ENCODE measurements around the gene KEAP1. TPM values are rescaled to one million over a fixed set of nuclear protein-coding genes. Genes with fewer than 3 reads are reported as not detected.

Gene KEAP1
- total RNA-seq, 4 donors from 2014 or later, result 95.4 to 99.9 (median 97.8) TPM

DNA sequence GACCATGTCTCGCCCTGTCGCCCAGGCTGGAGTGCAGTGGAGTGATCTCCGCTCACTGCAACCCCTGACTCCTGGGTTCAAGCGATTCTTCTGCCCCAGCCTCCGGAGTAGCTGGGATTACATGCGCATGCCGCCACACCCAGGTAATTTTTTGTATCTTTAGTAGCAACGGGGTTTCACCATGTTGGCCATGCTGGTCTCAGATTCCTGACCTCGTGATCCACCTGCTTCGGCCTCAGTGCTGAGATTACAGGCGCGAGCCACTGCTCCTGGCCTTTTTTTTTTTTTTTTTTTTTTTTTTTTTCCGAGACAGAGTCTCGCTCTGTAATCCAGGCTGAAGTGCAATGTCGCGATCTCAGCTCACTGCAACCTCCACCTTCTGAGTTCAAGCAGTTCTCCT is 4.9 kb upstream of the KEAP1 start:
- Histone ChIP-seq H3K9me3 (no peaks in the 10 kb centered on the region), H3K36me3 (no peaks in the 10 kb centered on the region), H3K4me3 (replicated peaks in 1 of 3) (no peak overlapping the region), H3K4me1 (peaks cover 5 to 9% of the 10 kb centered on the region in 2 donors), H3K27me3 (no peaks in the 10 kb centered on the region), H3K27ac (no peak overlapping the region)
- DNase-seq, result no peak
- TF ChIP-seq POLR2A (IDR thresholded peaks at IDR 0.05) (no peak), CTCF (IDR thresholded peaks at IDR 0.05) (no peak)
- intact Hi-C loops (cut with DNase I), result loop anchor here (10.0 kb wide), 1 partner anchor 57 kb away; the partner anchor contains the start of genes CDKN2D and KRI1
- 81 to 89% methylated on average over 16 of the region's 16 CpGs for WGBS, 2 donors

- peaks cover 15 to 19% of the 10 kb centered on the region in 2 donors for H3K4me1 ChIP-seq
- no peaks in the 10 kb centered on the region for H3K36me3 ChIP-seq
- no peak overlapping the region for H3K4me3 ChIP-seq (replicated peaks in 1 of 3)
- no peaks in the 10 kb centered on the region for H3K9me3 ChIP-seq
- intact Hi-C loops (cut with DNase I), result loop anchor here (10.0 kb wide), 1 partner anchor 59 kb away; the partner anchor contains the start of genes CDKN2D and KRI1
- DNase-seq, result peak; percentile 70 to 80
- TF ChIP-seq POLR2A (IDR thresholded peaks at IDR 0.05), result no peak
- peak; percentile 62 to 85 (median 68) for TF ChIP-seq CTCF (IDR thresholded peaks at IDR 0.05)
- no peak overlapping the region for H3K27ac ChIP-seq
- 29 to 30% methylated on average over 17 of the region's 17 CpGs for WGBS, 2 donors
- H3K27me3 ChIP-seq, result no peaks in the 10 kb centered on the region
Observed at GRCh38 chr19:10505583-10506229, 2.5 kb upstream of the KEAP1 start.

- WGBS, 2 donors, result 0 to 1% methylated on average over 4 to 24 of the region's 65 CpGs
- TF ChIP-seq CTCF (IDR thresholded peaks at IDR 0.05), result peak in 1 of 6 experiments; percentile 32
- TF ChIP-seq POLR2A (IDR thresholded peaks at IDR 0.05), result peak; percentile 11 to 87
- peak; percentile 97 for DNase-seq
- no peaks in the 10 kb centered on the region for H3K27me3 ChIP-seq
- H3K4me1 ChIP-seq, result peaks cover 16 to 33% of the 10 kb centered on the region in 2 donors
- peak overlapping the region; percentile 95 to 99 (median 97) for H3K27ac ChIP-seq
- H3K36me3 ChIP-seq, result peaks cover 8 to 13% of the 10 kb centered on the region in 2 donors
- H3K4me3 ChIP-seq (replicated peaks in 1 of 3), result peak overlapping the region; percentile 87 to 95 (median 92)
- no peaks in the 10 kb centered on the region for H3K9me3 ChIP-seq
- intact Hi-C loops (cut with DNase I), result loop anchor here (10.0 kb wide), 1 partner anchor 62 kb away; the partner anchor contains the start of genes CDKN2D and KRI1
Observed at GRCh38 chr19:10502524-10503001, 593 bp downstream of the KEAP1 start.

GRCh38 chr19:10501971-10502523 is 1.1 kb downstream of the KEAP1 start:
- H3K27ac ChIP-seq, result peak overlapping the region; percentile 95 to 99 (median 97)
- peaks cover 8 to 16% of the 10 kb centered on the region in 2 donors for H3K36me3 ChIP-seq
- H3K27me3 ChIP-seq, result no peaks in the 10 kb centered on the region
- DNase-seq, result peak; percentile 94 to 97
- intact Hi-C loops (cut with DNase I), result loop anchor here (10.0 kb wide), 1 partner anchor 63 kb away; the partner anchor contains the start of genes CDKN2D and KRI1
- H3K4me1 ChIP-seq, result peaks cover 16 to 34% of the 10 kb centered on the region in 2 donors
- TF ChIP-seq CTCF (IDR thresholded peaks at IDR 0.05) (peak in 1 of 6 experiments; percentile 6), POLR2A (IDR thresholded peaks at IDR 0.05) (no peak)
- WGBS, 2 donors, result 1 to 6% methylated on average over 10 to 29 of the region's 35 CpGs
- H3K9me3 ChIP-seq, result no peaks in the 10 kb centered on the region
- H3K4me3 ChIP-seq (replicated peaks in 1 of 3), result peak overlapping the region; percentile 87 to 95 (median 92)

- H3K9me3 ChIP-seq, result no peaks in the 10 kb centered on the region
- no peak overlapping the region for H3K4me3 ChIP-seq (replicated peaks in 1 of 3)
- DNase-seq, result no peak
- peaks cover 21 to 32% of the 10 kb centered on the region in 2 donors for H3K36me3 ChIP-seq
- H3K27me3 ChIP-seq, result no peaks in the 10 kb centered on the region
- no peak for TF ChIP-seq CTCF (IDR thresholded peaks at IDR 0.05)
- no peak for TF ChIP-seq POLR2A (IDR thresholded peaks at IDR 0.05)
- intact Hi-C loops (cut with DNase I), result loop anchor here (10.0 kb wide), 1 partner anchor 65 kb away; the partner anchor contains the start of genes CDKN2D and KRI1
- 93 to 97% methylated on average over 2 of the region's 2 CpGs for WGBS, 2 donors
- peaks cover 16 to 34% of the 10 kb centered on the region in 2 donors for H3K4me1 ChIP-seq
- no peak overlapping the region for H3K27ac ChIP-seq
Observed at GRCh38 chr19:10500247-10500592, 2.9 kb downstream of the KEAP1 start.

All from thyroid gland (tissue), 4 donors.